AG20443 (cell line): Measurements from ENCODE around the gene UCK2.

Experiments
- DNase-seq: peaks from one replicate; pipeline ENCODE4 v3.0.0; 2012; ENCODE audit warnings: low spot score, mixed read lengths

Gene UCK2

DNA sequence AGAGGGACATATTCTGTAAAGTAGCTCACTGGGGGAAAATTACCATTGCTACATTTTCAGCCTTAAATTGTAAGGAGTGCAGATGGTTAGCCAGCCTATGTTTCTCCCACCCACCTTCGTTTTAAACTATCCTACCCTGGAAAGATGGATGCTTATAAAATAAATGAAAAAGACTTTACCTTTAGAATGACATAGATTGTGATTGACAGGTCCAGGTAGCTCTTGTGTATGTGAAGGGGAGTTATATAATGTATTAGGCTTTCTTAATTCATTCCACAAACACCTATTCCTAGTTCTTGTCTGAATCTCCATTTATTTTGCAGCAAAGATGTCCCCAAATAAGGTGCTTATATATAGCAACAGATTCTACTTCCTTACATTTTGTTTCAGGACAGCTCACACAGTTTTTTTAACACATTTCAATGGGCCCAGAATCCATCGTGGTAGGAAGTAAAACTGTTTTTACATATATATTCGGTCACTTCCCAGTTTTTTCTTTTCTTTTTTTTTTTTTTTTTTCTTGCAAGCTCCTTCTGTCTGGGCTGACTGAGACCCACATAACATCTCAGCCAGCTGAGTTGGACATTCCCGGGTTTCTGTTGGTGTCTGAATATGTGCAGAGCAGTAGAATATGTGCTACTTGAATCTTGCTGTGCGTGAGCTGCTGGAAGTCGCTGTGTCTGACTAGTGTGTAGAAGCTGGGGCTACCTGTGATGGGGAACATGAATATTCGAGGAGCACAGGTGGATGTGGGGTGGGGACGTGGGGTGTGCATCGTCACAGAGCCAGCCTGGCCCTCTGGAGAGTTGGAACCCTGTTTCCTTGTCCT is 27.8 kb downstream of the UCK2 start:
- DNase-seq = no peak

DNA sequence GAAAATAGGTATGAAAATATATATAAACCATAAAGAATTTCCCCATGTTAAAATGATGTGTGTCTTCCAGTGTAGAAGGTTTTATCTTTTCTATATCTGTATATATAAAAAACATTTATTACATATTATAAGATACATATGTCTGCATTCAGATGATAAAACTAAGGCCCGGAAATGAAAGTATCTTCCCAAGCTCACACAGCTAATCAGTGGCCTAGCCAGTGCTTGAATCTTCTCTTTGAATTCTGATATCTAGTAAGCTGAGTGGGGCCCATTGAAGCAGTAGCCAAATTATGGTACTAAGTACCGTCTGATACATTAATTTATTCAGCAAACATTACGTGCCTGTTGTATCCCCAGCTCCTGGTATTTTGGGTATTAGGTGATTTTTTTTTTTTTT is 28.6 kb downstream of the UCK2 start:
- DNase-seq = no peak

DNA sequence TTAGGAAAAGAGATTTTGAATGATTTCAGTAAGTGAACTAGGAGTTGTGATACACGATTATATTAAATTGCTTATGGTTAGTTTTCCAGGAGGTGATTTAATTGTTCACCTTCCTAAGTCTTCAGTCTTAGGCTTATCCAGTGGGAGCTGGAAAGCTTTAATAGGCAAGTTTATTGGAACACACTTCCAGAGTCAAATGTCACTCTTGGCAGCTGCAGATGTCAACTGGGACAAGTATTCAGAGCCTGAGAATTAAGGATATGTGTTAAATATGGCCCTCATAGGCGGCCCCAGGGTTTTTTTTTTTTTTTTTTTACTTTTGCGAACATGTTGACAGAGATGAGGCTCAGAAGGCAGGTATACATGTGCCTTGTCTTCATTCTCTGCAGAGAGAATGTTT is 29.2 kb downstream of the UCK2 start:
- no peak for DNase-seq

DNA sequence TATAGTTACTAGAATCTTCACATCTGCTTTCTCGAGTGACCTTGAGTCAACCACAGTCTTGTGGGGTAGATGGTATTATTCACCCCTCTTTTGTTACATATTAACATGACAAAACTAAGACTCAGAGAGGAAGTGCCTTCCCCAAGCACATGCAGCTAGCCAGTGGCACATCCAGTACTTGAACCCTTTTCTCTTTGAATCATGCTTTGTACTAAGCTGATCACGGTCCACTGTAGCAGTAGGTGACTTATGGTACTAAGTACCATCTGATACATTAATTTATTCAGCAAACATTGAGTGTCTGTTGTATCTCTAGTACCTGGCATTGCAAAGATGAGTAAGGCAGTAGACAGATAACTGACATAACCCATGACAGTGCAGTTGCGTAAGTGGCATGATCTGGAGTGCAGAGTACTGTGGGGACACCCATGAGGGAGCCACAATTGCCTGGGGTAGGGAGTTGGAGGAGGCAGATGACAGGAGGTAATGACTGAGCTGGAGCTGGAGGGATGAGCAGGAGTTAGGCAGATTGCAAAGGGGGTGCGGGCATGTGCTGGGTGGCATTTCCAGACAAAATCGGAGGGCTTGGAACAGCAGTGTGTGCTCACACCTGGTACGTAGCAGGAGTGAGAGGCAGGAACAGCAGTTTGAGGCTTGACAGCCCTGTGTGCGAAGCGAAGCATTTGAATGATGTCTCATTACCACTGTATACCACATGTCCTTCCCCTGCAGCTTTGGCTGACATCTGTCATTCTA is 29.8 kb downstream of the UCK2 start:
- no peak for DNase-seq

DNA sequence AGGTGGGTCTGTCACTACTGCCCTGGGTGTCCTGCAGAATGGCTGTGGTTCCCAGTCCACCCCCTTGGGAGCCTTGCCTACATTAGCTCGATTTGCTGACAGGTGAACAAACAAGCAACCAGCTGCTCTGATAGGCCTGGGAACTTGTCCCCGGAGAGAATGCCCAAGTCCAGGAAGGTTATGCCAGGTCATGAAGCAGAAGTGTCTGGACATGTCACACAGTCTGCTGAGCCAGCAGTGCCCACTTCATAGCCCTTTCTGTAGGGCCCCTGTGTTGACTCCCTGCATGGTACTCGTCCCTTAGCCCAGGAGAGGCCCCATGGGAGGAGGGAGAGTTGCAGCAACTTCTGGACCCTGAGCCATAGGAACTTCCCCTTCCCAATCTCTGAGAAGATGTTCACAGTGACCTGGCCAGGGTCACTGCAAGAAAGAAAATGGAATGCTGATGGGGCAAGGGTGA is 31.0 kb downstream of the UCK2 start:
- DNase-seq = no peak

DNA sequence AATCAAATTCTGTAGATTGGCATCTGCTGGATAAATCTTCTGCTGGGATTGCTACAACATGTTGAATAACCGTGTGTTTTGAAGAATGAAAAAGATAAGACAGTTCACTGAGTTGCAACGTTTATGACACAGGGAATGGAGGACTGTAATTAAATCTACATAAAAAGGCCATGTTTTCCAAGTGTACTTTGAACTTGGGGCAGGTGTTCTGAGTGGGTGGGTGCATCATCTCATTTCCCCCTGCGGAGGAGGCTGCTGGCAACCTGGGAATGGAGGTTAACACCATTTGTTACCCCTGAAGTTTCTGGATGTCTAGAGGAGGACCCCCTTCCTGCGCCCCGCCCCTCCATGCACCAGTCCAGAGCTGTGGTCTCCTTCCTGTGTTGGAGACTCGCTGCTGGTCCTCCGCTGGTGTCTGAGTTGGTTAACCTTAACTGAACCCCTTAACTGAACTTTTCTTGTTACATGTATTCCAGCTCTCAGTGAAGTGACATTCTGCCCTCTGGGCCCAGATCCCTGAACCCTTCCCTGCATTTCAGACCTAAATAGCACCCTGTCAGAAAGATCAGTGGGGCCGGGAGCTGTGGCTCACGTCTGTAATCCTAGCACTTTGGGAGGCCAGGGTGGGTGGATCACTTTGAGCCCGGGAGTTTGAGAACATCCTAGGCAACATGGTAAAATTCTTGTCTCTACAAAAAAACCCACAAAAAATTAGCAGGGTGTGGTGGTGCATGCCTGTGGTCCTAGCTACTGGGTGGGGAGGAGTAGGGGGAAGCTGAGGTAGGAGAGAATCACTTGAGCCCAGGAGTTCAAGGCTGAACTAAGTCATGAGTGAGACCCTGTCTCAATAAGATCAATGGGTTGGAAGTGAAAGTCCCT is 31.8 kb downstream of the UCK2 start:
- DNase-seq = peak; percentile 25

DNA sequence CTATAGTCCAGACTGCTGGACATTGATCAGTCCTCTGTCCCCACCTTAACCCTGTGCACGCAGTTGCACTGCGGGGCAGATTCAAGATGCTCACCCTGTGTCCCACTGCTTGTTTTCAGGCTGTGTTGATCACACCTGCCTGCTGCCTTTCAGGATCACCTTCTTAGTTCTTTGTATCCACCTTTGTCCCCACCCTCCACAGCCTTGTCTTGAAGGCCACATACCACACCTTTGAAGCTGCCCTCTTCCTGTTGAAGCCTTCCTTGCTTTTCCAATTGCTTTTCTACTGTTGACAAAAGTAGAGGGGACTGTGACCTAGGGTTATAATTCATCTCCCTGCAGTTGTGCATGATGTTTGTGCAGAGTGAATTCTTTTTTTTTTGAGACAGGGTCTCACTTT is 32.7 kb downstream of the UCK2 start:
- DNase-seq = no peak

DNA sequence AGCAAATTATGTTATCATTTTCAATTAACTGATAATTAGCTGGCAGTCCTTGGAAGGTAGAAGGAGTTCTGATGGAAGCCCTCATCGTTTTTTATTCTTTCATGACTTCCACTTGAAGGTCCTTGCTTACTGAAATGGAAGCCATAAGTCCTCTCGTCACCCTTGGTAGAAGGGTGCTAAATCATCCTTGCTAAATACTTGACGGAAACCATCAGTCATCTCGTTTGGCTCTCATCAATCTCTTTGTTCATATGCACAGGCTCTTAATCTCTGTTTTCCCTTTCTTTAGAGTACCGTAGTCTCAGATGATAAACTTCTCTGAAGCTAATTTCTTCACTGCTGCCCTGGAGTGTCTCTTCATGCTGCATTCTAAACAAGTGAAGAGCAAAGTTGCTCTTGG is 34.5 kb downstream of the UCK2 start:
- no peak for DNase-seq

DNA sequence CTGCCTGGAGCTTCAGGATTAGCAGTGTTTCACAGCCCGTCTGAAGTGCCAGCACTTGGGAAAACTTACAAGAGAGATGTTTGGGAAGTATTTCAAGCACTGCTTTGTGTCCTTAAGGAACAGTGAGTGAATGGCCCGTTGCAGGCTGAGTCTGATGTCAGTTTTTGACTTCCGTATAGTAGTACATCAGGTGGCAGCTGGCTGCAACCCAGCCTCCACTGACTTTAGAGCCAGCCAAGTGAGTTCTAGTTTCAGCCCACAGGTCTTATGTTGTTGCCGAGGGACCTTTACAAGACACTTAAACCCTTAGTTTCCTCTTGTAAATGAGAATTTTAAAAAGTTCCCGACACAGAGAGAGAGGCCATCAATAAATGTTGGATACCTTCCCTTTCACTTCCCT is 35.0 kb downstream of the UCK2 start:
- DNase-seq = no peak

DNA sequence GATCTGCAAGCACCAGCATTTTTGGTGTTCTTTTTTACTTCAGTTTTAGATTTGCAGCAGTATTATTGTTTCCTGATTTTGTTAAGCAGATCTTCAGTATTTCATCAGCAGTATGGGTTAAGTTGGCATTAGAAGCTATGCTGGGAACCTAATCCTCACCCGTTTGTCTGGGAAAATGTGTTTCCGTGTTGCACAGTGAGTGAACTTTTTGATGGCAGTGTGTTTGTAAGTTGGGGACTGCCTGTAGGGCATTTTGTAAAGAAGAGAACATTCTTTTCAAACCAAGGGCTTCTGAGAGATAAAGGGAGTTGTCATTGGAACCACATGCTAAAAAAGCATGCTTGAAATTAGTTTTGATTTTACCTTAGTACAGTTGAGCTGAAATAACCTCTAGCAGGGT is 35.9 kb downstream of the UCK2 start:
- no peak for DNase-seq

DNA sequence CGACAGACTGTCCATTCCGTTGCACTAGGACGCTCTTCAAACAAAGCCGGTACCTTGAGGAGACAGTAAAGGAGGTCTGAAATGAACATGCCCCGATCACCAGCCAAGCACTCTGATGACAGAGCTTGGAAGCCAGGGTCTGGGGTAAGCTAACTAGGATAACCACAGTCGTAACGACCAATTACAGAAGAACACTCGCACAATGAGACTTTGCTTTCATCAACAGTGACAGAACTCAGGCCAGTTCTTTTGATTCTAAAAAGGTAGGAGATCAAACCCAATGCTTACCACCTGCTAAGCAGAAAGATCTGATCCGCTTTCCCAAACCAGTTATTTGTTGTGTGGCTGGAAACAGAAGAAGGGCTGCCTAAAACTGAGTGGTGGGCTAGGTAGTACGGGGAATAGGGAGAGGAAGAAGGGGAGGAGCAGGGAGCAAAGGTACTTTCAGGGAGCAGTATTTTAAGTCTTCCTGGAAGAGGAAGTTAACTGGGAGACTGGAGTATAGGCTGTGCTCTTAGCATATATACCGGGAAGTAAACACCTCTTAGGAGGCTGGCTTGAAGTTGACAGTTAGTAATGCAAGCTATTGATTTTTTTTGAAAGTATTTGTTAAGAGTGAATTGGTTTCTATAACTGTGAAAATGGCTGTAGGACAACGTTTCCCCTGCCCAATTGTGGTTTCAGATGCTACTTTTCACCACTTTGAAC is 38.4 kb downstream of the UCK2 start:
- no peak for DNase-seq

DNA sequence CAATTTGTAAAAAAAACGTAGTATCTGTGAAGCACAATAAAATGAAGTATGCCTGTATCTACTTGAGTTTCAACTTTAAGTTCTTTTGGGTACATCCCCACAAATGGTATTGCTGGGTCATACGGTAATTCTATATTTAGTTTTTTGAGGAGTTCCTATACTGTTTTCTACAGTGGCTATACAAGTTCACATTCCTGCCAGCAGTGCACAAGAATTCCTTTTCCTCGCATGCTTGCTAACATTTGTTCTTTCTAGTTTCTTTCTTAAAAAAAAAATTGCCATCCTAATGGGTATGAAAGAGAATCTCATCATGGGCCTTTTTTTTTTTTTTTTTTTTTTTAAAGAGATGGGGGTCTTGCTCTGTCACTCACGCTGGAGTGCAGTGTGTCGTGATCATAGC is 41.9 kb downstream of the UCK2 start:
- no peak for DNase-seq

DNA sequence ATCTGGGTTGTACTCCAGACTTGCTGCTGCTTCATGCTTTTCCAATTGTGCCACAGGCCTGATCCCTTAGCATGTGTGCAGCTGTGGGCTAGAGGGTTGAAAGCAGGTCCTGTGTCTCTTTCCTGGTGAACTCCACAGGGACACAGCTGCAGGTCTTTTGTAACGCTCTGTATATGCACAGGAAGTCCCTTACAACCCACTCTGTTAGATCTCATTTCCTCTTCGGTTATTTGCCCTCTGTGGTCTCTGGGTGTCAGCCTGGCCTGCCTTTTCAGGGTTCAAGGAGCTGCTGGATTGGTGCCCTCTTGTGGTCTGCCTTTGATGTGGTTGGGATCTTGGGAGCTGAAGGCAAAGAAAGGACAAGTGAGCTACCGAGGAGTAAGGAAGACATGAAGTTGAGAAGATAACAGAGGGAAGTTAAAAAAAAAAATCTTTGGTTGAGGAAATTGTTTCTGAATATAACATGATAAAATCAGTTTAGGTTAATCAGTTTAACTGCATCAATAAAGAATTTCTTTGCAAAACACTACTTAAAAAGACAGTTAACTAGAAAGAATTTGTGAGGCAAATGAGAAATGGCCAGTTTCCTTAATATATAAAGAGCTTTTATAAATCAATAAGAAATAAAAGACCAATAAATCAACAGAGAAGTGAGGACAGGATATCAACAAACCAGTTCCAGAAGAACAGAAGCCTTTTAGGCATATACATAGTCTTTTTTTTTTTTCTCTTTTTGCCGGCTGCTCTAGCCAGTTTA is 44.1 kb downstream of the UCK2 start:
- no peak for DNase-seq

DNA sequence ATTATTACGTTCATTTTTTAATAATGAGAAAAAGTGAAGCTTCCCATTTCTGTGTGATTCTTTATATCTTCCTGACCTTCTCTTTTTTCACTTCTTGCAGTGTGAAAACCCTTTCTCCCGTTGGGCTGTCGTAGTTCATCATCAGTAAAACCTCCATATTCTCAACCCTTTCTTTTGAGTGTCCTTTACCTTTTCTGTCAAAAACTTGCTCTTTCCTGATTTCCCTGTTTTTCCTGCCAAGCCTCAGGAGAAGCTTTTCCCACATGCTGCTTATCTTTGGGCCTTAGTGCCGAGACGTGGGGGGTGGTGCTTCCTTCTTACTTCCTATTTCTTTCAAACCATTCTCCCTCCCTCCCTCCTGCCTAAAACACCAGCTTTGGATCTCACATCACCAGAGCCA is 46.1 kb downstream of the UCK2 start:
- DNase-seq = no peak

DNA sequence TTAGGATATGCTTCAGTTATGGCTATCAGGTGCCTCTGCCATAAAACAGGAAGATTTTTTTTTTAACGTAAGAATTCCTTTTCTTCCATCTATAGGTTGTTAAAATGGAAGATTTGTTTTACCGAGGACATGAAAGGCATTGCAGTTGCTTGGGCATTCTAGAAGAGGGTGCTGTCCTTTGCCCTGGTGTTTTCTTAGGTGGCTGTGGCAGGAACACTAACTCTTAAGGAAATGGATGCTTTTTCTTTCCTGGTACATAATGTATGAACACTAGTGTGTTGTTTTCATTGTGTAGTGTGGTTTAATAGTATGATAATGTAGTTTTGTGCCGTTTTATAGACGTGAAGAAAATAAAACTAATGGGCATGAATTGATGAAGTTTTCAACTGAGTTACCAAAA is 47.2 kb downstream of the UCK2 start:
- DNase-seq = no peak

DNA sequence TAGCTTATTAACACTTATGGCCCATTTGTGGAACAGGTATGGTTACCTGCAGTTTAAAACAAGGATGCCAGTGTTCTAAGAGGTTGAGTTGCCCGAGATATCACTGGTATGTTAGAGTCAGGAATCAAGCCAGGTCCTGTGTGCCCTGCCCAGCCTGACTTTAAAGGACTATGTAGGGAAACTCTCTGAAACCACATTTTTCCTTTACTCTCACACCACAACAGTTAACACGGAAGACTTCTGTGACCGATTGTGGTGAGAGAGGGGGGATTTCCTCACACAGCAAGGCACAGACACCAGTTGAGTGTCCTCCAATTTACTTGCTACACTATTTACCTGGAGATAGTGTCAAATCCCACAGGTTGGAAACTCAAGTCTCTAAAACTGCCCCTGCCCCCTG is 47.8 kb downstream of the UCK2 start:
- DNase-seq = no peak

DNA sequence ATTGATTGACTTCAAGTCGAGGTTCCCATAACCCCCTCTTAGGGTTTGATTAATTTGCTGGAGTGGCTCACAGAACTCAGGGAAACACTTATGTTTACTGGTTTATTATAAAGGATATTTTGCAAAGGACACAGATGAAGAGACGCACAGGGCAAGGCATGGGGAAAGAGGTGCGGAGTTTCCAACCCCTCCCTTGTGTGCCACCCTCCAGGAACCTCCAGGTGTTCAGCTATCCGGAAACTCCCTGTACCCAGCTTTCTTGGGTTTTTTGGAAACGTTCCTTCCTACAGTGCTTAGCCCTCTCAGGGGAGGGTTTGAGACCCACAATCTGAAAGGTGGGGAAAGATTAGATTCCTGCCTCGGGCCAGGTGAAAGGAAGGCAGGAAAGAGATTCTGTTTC is 48.2 kb downstream of the UCK2 start:
- DNase-seq = no peak

DNA sequence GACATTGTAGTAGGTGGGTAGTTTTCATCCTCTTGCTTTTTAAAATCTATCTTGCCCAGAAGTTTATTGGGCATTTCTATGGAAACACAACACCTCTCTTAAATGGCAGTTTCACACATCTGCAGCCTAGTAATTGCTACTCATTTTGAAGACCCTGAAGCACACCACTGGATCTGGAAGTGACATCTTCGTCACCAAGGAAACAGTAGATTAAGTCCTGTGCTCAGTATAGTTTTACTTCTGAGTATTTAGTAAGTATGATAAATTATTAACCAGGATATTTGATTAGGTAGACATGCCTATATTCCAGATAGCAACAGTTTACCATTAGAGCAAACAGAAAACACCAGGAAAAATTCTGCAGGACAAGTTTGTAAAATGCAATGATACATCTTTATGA is 48.7 kb downstream of the UCK2 start:
- no peak for DNase-seq

DNA sequence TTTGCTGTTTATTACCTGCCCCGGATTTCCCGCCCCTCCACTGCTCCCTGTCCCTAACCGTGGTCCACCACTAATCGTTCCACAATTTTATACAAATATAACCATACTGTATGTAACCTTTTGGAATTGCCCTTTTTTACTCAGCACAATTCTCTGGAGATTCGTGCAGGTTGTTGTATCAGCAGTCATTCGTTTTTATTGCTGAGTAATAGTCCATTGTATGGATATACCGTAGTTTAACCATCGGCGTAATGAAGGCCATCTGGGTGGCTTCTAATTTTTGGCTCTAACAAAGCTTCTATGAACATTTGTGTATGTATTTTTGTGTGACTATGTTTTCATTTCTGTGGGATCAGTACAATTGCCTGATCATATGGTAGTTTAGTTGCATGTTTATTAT is 50.0 kb downstream of the UCK2 start:
- DNase-seq = no peak

DNA sequence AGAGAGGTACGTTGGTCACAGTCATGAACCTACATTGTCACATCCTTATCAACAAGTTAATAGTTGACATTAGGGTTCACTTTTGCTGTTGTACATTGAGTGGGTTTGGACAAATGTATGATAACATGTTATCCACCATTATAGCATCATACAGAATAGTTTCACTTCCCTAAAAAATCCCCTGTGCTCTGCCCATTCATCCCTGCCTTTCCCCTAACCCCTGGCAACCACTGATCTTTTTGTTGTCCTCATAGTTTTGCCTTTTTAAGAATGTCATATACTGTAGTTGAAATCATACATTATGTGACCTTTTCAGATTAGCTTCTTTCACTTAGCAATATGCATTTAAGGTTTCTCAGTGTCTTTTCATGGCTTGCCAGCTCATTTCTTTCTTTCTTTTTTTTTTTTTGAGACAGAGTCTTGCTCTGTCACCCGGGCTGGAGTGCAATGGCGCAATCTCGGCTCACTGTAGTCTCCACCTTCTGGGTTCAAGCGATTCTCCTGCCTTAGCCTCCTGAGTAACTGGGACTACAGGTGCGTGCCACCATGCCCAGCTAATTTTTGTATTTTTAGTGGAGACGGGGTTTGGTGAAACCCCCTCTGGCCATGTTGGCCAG is 50.6 kb downstream of the UCK2 start:
- no peak for DNase-seq

DNA sequence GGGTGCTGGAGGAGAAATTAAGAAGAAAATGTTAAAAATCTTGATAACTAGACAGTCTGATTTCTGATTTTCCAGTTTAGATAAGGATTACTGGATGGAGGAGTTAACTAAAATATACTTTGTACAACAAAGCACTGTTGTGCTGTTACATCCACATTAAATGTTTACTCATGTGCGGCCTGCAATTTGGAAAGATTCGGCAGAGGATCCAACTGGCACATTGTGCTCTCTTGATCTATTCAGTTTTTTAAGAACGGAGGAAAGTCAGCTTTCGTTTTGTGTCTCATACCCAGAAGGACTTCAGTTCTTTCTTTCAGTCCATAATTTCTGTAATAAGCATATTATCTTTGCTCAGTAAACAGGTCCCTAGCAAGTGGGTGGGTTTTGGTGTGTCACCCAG is 52.5 kb downstream of the UCK2 start:
- DNase-seq = no peak
